Ovary (tissue), 9 donors: ENCODE data around the gene DMRTC2. TPM values are rescaled to one million over a fixed set of nuclear protein-coding genes. Genes with fewer than 3 reads are reported as not detected.

ENCODE experiments used
- DNase-seq, 5 donors: peaks; one replicate each; pipeline ENCODE4 v3.0.0-alpha.2; 2019 to 2020
- H3K27ac ChIP-seq, 2 donors: fragments of 200-600 bp; one replicate each; pipeline versions ENCODE4 v1.5.1 to v1.8.0; 2019 to 2022
- H3K27me3 ChIP-seq: fragments of 200-600 bp; one replicate; pipeline ENCODE4 v1.8.0; 2022
- H3K36me3 ChIP-seq: fragments of 200-600 bp; sonication (generic); one replicate; pipeline ENCODE4 v1.5.1; 2019
- H3K4me1 ChIP-seq: one replicate; pipeline ENCODE4 v1.8.1; 2013; ENCODE audit warnings: mild to moderate bottlenecking, moderate library complexity; ENCODE audit not compliant: insufficient read depth
- H3K4me3 ChIP-seq: fragments of 200-600 bp; sonication (generic); one replicate; pipeline ENCODE4 v1.5.1; 2017
- H3K9me3 ChIP-seq, 2 donors: fragments of 200-600 bp in 1 of 2; sonication (generic) in 1 of 2; one replicate each; pipeline versions ENCODE4 v1.5.1 to v1.8.1; 2013 to 2019; ENCODE audit warnings: mild to moderate bottlenecking in 1 of 2, moderate library complexity in 1 of 2
- EP300 ChIP-seq: sonication (generic); formaldehyde crosslinking; IDR thresholded peaks from one replicate; pipeline ENCODE4 v1.6.1; 2017; ENCODE audit warnings: antibody characterized with exemption
- POLR2A ChIP-seq: fragments of 450-650 bp; IDR thresholded peaks from one replicate; pipeline ENCODE4 v1.6.1; 2017; ENCODE audit warnings: antibody characterized with exemption, mild to moderate bottlenecking, moderate library complexity
- WGBS, 3 donors: extraction: QIAGEN DNeasy Blood & Tissue Kit in 1 of 3; methylation state at CpG; one replicate each; pipeline versions ENCODE4 v1.1.5 to v1.1.7; 2013 to 2017; 5-methylcytosine and 5-hydroxymethylcytosine counted together
- intact Hi-C, 4 donors: fragments of 100-400 bp; cut with DNase I; formaldehyde crosslinking; loops; one replicate each; pipeline versions ENCODE4 v1.11.0 to v1.15.1; 2022 to 2023
- polyA plus RNA-seq, 2 donors: library from polyadenylated mRNA; stranded (reverse); fragments of 200-250 nt in 1 of 2; fragments of 350-450 nt in 1 of 2; fragmentation: Illumina TruSeq in 1 of 2; extraction: RNeasy Lipid Tissue Mini Kit (QIAGEN cat#74804) in 1 of 2; gene quantifications; one replicate each; pipeline ENCODE4 v1.2.3, GENCODE V29; 2013 to 2014
- total RNA-seq, 7 donors: library from RNA; depleted of rRNA in 2 of 7; stranded (reverse); fragments of >200 nt in 2 of 7; fragmentation: NEBNext Ultra II Directional in 3 of 7; extraction: Animal tissue kit (Norgen Biotek cat#: 25700) in 3 of 7; gene quantifications; one replicate each; pipeline versions ENCODE4 v1.1.0 to v1.2.4, GENCODE V29; 2016 to 2023
- TF ChIP-seq, protein P1 (sequence below), 3 donors: fragments of 450-650 bp in 2 of 3; fragments of 200-600 bp in 1 of 3; IDR thresholded peaks; one replicate each; pipeline versions ENCODE4 v1.5.1 to v1.8.0; 2016 to 2022; ENCODE audit warnings: antibody characterized with exemption in 3 of 3, mild to moderate bottlenecking in 1 of 3
- donor health status: DM: no; HTN: no; CAD: no; lungs with moderate emphysema.
- donor health status: DM: no; HTN: no; CAD: no.
- donor health status: Bipolar disorder and iron deficiency.
- donor health status: DM: yes; HTN: yes; CAD: no.
- donor health status: DM: no; HTN: no; CAD: no.
- donor health status: DM: yes; HTN: yes; CAD: no.

DMRTC2 gene
- total and polyA plus RNA-seq, 9 donors: 0.07 TPM; not detected in 8

DNA sequence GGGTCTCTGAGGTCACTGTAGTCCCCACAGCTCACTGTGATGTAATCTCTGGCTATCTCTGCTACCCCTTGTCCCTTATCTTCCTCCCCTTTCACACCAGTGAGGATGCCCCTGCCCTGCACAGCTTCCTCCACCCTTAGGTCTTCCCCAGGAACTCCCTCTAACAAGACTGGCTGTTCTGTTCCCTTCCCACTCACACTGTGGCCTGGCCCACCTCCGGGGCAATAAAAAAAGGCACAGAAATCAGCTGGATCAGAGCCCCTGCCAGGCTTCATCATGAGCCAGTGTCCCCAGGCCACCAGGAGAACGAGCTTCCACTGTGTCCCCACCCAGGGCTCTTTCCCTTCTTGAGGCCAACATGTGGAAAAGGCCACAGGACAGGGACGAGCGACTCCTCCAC lies 43.8 kb upstream of the DMRTC2 start:
- intact Hi-C loops: no loop called here

GRCh38 chr19:41801792-41802211 lies 43.0 kb upstream of the DMRTC2 start:
- Histone ChIP-seq H3K36me3 (no peaks in the 10 kb centered on the region), H3K9me3 (no peaks in the 10 kb centered on the region), H3K4me3 (no peak overlapping the region), H3K27me3 (no peaks in the 10 kb centered on the region), H3K4me1 (no peaks in the 10 kb centered on the region), H3K27ac (no peak overlapping the region)
- WGBS, 3 donors: 38 to 46% (median 42%) methylated on average over 2 of the region's 2 CpGs
- DNase-seq: no peak
- intact Hi-C loops: no loop called here
- TF ChIP-seq POLR2A (no peak), EP300 (no peak)
- TF ChIP-seq, protein P1, sequence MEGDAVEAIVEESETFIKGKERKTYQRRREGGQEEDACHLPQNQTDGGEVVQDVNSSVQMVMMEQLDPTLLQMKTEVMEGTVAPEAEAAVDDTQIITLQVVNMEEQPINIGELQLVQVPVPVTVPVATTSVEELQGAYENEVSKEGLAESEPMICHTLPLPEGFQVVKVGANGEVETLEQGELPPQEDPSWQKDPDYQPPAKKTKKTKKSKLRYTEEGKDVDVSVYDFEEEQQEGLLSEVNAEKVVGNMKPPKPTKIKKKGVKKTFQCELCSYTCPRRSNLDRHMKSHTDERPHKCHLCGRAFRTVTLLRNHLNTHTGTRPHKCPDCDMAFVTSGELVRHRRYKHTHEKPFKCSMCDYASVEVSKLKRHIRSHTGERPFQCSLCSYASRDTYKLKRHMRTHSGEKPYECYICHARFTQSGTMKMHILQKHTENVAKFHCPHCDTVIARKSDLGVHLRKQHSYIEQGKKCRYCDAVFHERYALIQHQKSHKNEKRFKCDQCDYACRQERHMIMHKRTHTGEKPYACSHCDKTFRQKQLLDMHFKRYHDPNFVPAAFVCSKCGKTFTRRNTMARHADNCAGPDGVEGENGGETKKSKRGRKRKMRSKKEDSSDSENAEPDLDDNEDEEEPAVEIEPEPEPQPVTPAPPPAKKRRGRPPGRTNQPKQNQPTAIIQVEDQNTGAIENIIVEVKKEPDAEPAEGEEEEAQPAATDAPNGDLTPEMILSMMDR (IDR thresholded peaks at IDR 0.05): no peak

More for the DNA sequence above, 43.8 kb upstream of the DMRTC2 start:
- Histone ChIP-seq H3K36me3 (no peaks in the 10 kb centered on the region), H3K27me3 (no peaks in the 10 kb centered on the region), H3K4me3 (no peak overlapping the region), H3K27ac (no peak overlapping the region), H3K9me3 (no peaks in the 10 kb centered on the region), H3K4me1 (no peaks in the 10 kb centered on the region)
- WGBS, 3 donors: 59 to 74% (median 69%) methylated on average over 4 of the region's 4 CpGs
- TF ChIP-seq EP300: no peak
- TF ChIP-seq, protein P1 (IDR thresholded peaks at IDR 0.05): no peak
- TF ChIP-seq POLR2A: no peak
- DNase-seq: no peak

DNA sequence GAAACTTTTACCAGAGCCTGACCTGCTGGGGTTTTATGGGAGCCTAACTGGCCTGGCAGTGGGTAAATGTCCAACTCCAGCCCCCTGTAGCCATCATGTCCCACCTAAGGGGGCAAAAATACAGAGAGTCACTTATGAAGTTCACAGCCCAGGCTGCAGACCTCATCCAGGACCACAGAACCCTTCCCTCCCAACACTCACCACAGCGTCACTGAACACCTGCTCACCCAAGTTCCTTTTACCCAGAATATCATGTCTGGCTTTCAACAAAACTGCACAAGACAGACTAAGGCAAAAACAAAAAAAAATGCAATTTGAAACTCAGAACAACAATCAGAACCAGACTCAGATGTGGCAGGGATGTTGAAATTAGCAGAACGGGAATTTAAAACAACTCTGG lies 42.1 kb upstream of the DMRTC2 start:
- no peak overlapping the region for H3K27ac ChIP-seq
- TF ChIP-seq, protein P1 (IDR thresholded peaks at IDR 0.05): no peak
- TF ChIP-seq POLR2A: no peak
- no peak for TF ChIP-seq EP300
- H3K4me1 ChIP-seq: no peaks in the 10 kb centered on the region
- WGBS, 3 donors: 73 to 83% (median 83%) methylated on average over 2 of the region's 2 CpGs
- H3K4me3 ChIP-seq: no peak overlapping the region
- intact Hi-C loops: no loop called here
- no peaks in the 10 kb centered on the region for H3K36me3 ChIP-seq
- H3K27me3 ChIP-seq: no peaks in the 10 kb centered on the region
- H3K9me3 ChIP-seq: no peaks in the 10 kb centered on the region
- DNase-seq: no peak

DNA sequence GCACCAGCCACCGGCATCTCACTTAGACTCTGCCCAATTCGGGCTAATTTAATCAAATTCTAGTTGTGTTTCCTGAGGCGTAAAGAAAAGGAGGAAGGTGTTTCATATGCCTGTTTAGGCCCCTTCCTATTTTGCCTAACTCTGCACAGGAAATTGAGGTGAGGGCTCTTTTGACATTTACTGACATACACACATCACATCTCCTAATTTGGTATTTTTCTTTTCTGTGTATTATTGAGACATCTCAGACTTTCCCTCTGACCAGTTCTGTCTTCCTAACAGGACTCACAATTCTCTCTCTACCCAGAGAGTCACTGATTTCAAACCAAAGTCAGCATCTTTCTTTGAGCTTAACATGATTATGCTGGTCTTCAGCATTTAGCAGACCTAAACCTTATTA lies 40.5 kb upstream of the DMRTC2 start:
- intact Hi-C loops: no loop called here
- H3K4me1 ChIP-seq: no peaks in the 10 kb centered on the region
- no peak for DNase-seq
- no peaks in the 10 kb centered on the region for H3K9me3 ChIP-seq
- H3K27ac ChIP-seq: no peak overlapping the region
- no peak overlapping the region for H3K4me3 ChIP-seq
- no peak for TF ChIP-seq POLR2A
- TF ChIP-seq EP300: no peak
- TF ChIP-seq, protein P1 (IDR thresholded peaks at IDR 0.05): no peak
- H3K36me3 ChIP-seq: no peaks in the 10 kb centered on the region
- WGBS, 3 donors: 85 to 93% (median 91%) methylated on average over 3 of the region's 3 CpGs
- H3K27me3 ChIP-seq: no peaks in the 10 kb centered on the region
